Stomach (tissue), 9 donors: ENCODE results near the gene EDA2R. TPM values are rescaled to one million over a fixed set of nuclear protein-coding genes. Genes with fewer than 3 reads are reported as not detected.

Experiments
- DNase-seq, 2 donors: peaks; one replicate each; pipeline versions ENCODE4 v3.0.0 to v3.0.0-alpha.2; 2013 to 2019
- H3K27ac ChIP-seq, 5 donors: fragments of 200-600 bp in 4 of 5; sonication (generic) in 4 of 5; one replicate each; pipeline ENCODE4 v1.5.1; 2013 to 2019; ENCODE audit warnings: mild to moderate bottlenecking in 1 of 5, moderate library complexity in 1 of 5
- H3K27me3 ChIP-seq, 3 donors: fragments of 200-600 bp; sonication (generic); one replicate each; pipeline ENCODE4 v1.5.1; 2017 to 2019; ENCODE audit warnings: mixed run types in 1 of 3
- H3K36me3 ChIP-seq, 4 donors: fragments of 200-600 bp; sonication (generic); 1 replicate in 3 of 4; 2 replicates in 1 of 4; pipeline ENCODE4 v1.5.1; 2016 to 2019
- H3K4me1 ChIP-seq, 4 donors: fragments of 200-600 bp; sonication (generic); one replicate each; pipeline ENCODE4 v1.5.1; 2016 to 2019
- H3K4me3 ChIP-seq, 4 donors: fragments of 200-600 bp; sonication (generic) in 3 of 4; one replicate each; pipeline ENCODE4 v1.5.1; 2016 to 2019; ENCODE audit warnings: mild to moderate bottlenecking in 1 of 4
- H3K9me3 ChIP-seq, 4 donors: fragments of 200-600 bp; sonication (generic); one replicate each; pipeline ENCODE4 v1.5.1; 2016 to 2019
- EP300 ChIP-seq: sonication (generic); formaldehyde crosslinking; IDR thresholded peaks from one replicate; pipeline ENCODE4 v1.6.1; 2017; ENCODE audit warnings: antibody characterized with exemption
- POLR2A ChIP-seq, 4 donors: fragments of 450-650 bp; IDR thresholded peaks; one replicate each; pipeline ENCODE4 v1.6.1; 2016; ENCODE audit warnings: antibody characterized with exemption in 4 of 4, control low read depth in 2 of 4, mild to moderate bottlenecking in 1 of 4, moderate library complexity in 1 of 4
- POLR2AphosphoS5 ChIP-seq, 3 donors: sonication (generic); formaldehyde crosslinking; IDR thresholded peaks; one replicate each; pipeline ENCODE4 v1.6.1; 2016; ENCODE audit warnings: antibody characterized with exemption in 3 of 3
- WGBS, 5 donors: extraction: QIAGEN DNeasy Blood & Tissue Kit in 3 of 5; methylation state at CpG; one replicate each; pipeline versions ENCODE4 v1.1.5 to v1.1.7; 2013 to 2018; 5-methylcytosine and 5-hydroxymethylcytosine counted together
- intact Hi-C: fragments of 100-400 bp; cut with DNase I; formaldehyde crosslinking; loops from one replicate; pipeline ENCODE4 v1.15.1; 2023; ENCODE audit warnings: low total_unique reads
- polyA plus RNA-seq, 3 donors: library from polyadenylated mRNA; stranded (reverse); fragments of 200-250 nt; gene quantifications; one replicate each; pipeline ENCODE4 v1.2.3, GENCODE V29; 2013
- total RNA-seq, 5 donors: library from RNA; depleted of rRNA; stranded (reverse); fragments of >200 nt; gene quantifications; one replicate each; pipeline versions ENCODE4 v1.1.0 to v1.2.3, GENCODE V29; 2014 to 2016
- TF ChIP-seq, protein P1 (sequence below), 7 experiments: fragments of 450-650 bp in 4 of 7; fragments of 200-600 bp in 3 of 7; sonication (generic) in 3 of 7; IDR thresholded peaks; one replicate each; pipeline ENCODE4 v1.5.1; 2016 to 2019; ENCODE audit warnings: antibody characterized with exemption in 7 of 7, control low read depth in 2 of 7, mild to moderate bottlenecking in 1 of 7
- donor health status: healthy with polysubstance abuse.
- donor health status: Bipolar disorder and iron deficiency.
- donor health status: healthy.

Gene EDA2R
- total and polyA plus RNA-seq, 8 donors, result under 0.01 to 4.6 (median 0.29) TPM; not detected in 2

DNA sequence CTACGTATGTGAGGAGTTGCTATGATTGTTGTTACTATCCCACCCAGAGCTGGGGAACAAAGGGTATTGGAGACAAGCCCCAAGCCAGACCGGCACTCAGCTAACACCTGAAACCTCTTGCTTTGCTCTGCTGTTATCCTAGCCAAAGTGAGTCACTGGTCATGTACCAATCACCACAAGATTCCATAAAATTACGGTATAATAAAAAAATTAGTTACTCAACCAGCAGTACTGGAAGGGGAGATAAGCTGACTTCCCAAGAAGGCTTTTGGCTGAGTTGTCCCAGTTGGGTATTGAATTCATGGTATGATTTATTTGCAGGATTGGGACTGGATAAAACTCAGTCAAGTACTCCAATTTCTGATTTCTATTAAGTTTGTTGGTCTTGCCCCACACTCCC is 5.3 kb downstream of the EDA2R start:
- intact Hi-C loops, result no loop called here
- H3K4me1 ChIP-seq, result no peaks in the 10 kb centered on the region
- no peak overlapping the region for H3K4me3 ChIP-seq
- H3K9me3 ChIP-seq, result peaks cover 0 to 8% (median 0%) of the 10 kb centered on the region in 4 donors
- no peaks in the 10 kb centered on the region for H3K27me3 ChIP-seq
- no peak overlapping the region for H3K27ac ChIP-seq
- H3K36me3 ChIP-seq, result no peaks in the 10 kb centered on the region
- no peak for DNase-seq
- no peak for TF ChIP-seq POLR2AphosphoS5 (IDR thresholded peaks at IDR 0.05)
- TF ChIP-seq POLR2A (IDR thresholded peaks at IDR 0.05), result no peak
- TF ChIP-seq, protein P1, sequence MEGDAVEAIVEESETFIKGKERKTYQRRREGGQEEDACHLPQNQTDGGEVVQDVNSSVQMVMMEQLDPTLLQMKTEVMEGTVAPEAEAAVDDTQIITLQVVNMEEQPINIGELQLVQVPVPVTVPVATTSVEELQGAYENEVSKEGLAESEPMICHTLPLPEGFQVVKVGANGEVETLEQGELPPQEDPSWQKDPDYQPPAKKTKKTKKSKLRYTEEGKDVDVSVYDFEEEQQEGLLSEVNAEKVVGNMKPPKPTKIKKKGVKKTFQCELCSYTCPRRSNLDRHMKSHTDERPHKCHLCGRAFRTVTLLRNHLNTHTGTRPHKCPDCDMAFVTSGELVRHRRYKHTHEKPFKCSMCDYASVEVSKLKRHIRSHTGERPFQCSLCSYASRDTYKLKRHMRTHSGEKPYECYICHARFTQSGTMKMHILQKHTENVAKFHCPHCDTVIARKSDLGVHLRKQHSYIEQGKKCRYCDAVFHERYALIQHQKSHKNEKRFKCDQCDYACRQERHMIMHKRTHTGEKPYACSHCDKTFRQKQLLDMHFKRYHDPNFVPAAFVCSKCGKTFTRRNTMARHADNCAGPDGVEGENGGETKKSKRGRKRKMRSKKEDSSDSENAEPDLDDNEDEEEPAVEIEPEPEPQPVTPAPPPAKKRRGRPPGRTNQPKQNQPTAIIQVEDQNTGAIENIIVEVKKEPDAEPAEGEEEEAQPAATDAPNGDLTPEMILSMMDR (IDR thresholded peaks at IDR 0.05), result no peak
- no peak for TF ChIP-seq EP300
- WGBS, 5 donors, result 50 to 65% (median 56%) methylated on average over 2 to 3 of the region's 3 CpGs

DNA sequence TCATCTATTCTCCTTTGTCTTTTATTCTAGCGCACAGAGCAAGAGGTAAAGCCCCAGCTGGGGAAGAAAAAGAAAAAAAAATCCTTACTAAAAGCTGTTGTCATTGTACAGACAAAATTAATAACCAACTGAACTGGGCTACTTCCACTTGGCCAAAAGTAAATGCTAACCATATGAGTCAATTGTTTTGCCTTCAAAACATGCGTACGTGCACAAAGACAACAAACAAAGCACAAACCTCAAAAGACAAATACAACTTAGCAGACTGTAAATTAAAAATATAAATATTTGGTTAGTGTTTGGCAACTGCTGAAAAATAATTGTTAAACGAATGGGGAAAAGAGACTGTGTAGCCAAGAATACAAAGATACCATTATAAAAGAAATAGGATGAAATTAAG is 5.9 kb downstream of the EDA2R start:
- H3K27ac ChIP-seq, result no peak overlapping the region
- 51 to 65% (median 58%) methylated on average over 4 of the region's 4 CpGs for WGBS, 5 donors
- TF ChIP-seq POLR2A (IDR thresholded peaks at IDR 0.05) (no peak), POLR2AphosphoS5 (IDR thresholded peaks at IDR 0.05) (no peak), EP300 (no peak)
- TF ChIP-seq, protein P1 (IDR thresholded peaks at IDR 0.05), result no peak

DNA sequence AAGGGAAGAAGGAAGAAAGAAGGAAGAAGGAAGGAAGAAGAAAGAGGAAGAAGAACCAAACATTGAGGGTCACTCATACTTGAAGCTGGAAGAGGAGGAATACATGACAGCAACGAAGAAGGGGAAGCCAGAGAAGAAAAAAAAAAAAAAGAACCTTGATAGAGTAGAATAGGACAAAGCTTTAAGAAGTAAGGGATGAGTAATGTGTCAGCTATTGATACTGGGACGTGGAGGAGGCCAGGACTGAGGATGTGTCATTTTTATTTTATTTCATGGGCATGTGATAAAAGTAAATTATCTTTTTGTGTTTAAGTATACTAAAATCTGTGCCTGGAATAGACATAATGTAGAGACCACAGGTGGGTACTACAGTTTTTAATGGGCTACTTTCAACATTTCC is 6.4 kb downstream of the EDA2R start:
- WGBS, 5 donors, result 18 to 59% (median 48%) methylated on average over 2 of the region's 2 CpGs
- TF ChIP-seq EP300, result no peak
- Histone ChIP-seq H3K36me3 (no peaks in the 10 kb centered on the region), H3K27me3 (no peaks in the 10 kb centered on the region), H3K4me3 (no peak overlapping the region), H3K4me1 (no peaks in the 10 kb centered on the region), H3K27ac (no peak overlapping the region), H3K9me3 (peaks cover 0 to 8% (median 0%) of the 10 kb centered on the region in 4 donors)
- intact Hi-C loops, result no loop called here
- DNase-seq, result no peak

More for the DNA sequence above, 5.9 kb downstream of the EDA2R start:
- no peak overlapping the region for H3K4me3 ChIP-seq
- no peaks in the 10 kb centered on the region for H3K27me3 ChIP-seq
- DNase-seq, result no peak
- no peaks in the 10 kb centered on the region for H3K36me3 ChIP-seq
- intact Hi-C loops, result no loop called here
- H3K9me3 ChIP-seq, result peaks cover 0 to 8% (median 0%) of the 10 kb centered on the region in 4 donors
- H3K4me1 ChIP-seq, result no peaks in the 10 kb centered on the region

DNA sequence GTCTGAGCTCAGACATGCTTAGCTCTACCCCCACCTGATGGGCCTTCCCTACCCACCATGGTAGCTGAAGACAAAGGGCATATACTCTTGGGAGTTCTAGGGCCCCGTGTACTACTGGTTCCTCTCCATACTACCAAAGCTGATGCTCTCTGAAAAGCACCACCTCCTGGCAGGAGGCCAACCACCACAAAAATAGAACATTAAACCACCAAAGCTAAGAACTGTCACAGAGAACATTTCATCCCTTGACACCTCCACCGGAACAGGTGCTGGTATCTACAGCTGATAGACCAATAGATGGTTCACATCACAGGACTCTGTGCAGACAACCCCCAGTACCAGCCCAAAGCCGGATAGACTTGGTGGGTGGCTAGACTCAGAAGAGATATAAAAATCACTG is 13.4 kb downstream of the EDA2R start:
- no peak overlapping the region for H3K27ac ChIP-seq
- DNase-seq, result no peak
- no peak for TF ChIP-seq POLR2AphosphoS5 (IDR thresholded peaks at IDR 0.05)
- TF ChIP-seq EP300, result no peak
- no peak overlapping the region for H3K4me3 ChIP-seq
- no peaks in the 10 kb centered on the region for H3K36me3 ChIP-seq
- 64 to 100% (median 76%) methylated on average over 1 to 3 of the region's 3 CpGs for WGBS, 5 donors
- H3K9me3 ChIP-seq, result peaks cover 0 to 8% (median 0%) of the 10 kb centered on the region in 4 donors
- no peaks in the 10 kb centered on the region for H3K4me1 ChIP-seq
- intact Hi-C loops, result no loop called here
- H3K27me3 ChIP-seq, result no peaks in the 10 kb centered on the region

DNA sequence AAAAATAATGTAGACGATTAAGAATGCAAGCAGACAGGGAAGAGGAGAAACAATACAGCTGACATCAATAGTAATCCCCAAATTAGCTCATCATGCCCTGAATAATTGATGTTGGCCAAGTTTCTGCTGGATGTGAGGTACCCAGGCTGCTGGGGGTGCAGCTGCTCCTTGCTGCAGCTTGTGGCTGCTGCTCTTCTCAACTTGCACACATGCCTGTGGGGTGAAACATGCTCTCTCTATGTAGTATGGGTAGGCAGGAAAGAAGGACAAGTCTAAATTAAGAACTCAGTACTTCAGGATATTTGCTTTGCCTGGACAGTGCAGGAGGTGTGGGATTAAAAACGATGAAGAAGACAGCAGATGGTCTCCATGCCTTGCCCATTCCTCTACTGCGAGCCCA is 16.7 kb downstream of the EDA2R start:
- H3K36me3 ChIP-seq, result no peaks in the 10 kb centered on the region
- no peaks in the 10 kb centered on the region for H3K4me1 ChIP-seq
- DNase-seq, result no peak
- intact Hi-C loops, result no loop called here
- 62 to 93% (median 81%) methylated on average over 2 to 3 of the region's 3 CpGs for WGBS, 5 donors
- no peaks in the 10 kb centered on the region for H3K27me3 ChIP-seq
- H3K27ac ChIP-seq, result no peak overlapping the region
- H3K4me3 ChIP-seq, result no peak overlapping the region
- TF ChIP-seq POLR2AphosphoS5 (IDR thresholded peaks at IDR 0.05) (no peak), POLR2A (IDR thresholded peaks at IDR 0.05) (no peak)
- H3K9me3 ChIP-seq, result no peaks in the 10 kb centered on the region

DNA sequence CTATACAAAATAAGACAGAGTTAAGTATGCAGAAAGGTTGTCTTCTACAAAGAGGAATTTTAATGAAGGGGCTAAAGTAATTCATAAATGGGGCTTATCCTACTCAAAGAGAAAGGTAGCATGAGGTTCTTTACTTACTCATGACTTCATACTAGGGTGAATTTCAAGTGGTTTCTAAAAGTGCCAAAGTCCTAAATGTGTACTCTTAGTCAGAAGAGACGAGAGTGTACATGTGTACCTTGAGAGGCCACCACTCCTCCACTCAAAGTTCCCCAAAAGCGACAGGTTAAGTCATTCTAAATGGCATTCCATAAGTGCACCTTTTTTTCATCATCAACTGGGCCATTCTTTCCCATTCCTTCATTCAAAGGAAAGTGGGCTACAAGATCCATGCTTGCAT is 21.9 kb downstream of the EDA2R start:
- WGBS, 5 donors, result 50 to 77% (median 75%) methylated on average over 2 of the region's 2 CpGs
- DNase-seq, result no peak
- Histone ChIP-seq H3K36me3 (no peaks in the 10 kb centered on the region), H3K4me1 (no peaks in the 10 kb centered on the region), H3K27ac (no peak overlapping the region), H3K4me3 (no peak overlapping the region), H3K27me3 (no peaks in the 10 kb centered on the region), H3K9me3 (no peaks in the 10 kb centered on the region)
- TF ChIP-seq, protein P1 (IDR thresholded peaks at IDR 0.05), result no peak
- TF ChIP-seq POLR2AphosphoS5 (IDR thresholded peaks at IDR 0.05) (no peak), POLR2A (IDR thresholded peaks at IDR 0.05) (no peak), EP300 (no peak)
- intact Hi-C loops, result loop anchor here (10.0 kb wide), 1 partner anchor 62 kb away; no protein-coding TSS in a partner anchor
